H1 (cell line): ENCODE measurements around the gene SULT2B1. TPM values are rescaled to one million over a fixed set of nuclear protein-coding genes. Genes with fewer than 3 reads are reported as not detected.

Experiments used
- CEBPB ChIP-seq: IDR thresholded peaks from 2 replicates; pipeline ENCODE4 v1.6.1; 2012; ENCODE audit warnings: low read depth, low read length
- PHF8 ChIP-seq: fragments of 200-600 bp; sonication (generic); conservative IDR thresholded peaks from 2 replicates; pipeline ENCODE4 v1.7.1; 2012; ENCODE audit warnings: low read depth, mild to moderate bottlenecking, inconsistent platforms, low read length, moderate library complexity
- TEAD4 ChIP-seq: IDR thresholded peaks from 2 replicates; pipeline ENCODE4 v1.6.1; 2012; ENCODE audit warnings: low read depth, low read length, inconsistent platforms, mixed read lengths
- polyA plus RNA-seq, 7 experiments: library from polyadenylated mRNA; depleted of rRNA in 3 of 7; stranded (reverse) in 5 of 7; unstranded in 2 of 7; fragments of >200 nt in 5 of 7; fragments of 200-250 nt in 2 of 7; gene quantifications; 1 replicate in 5 of 7; 2 replicates in 1 of 7; 4 replicates in 1 of 7; pipeline versions ENCODE4 v1.2.1 to v1.2.3, GENCODE V29; 2011 to 2013; ENCODE audit warnings: missing spikeins in 2 of 7, mixed read lengths in 2 of 7
- total RNA-seq: library from RNA; stranded (reverse); fragmentation: NEBNext Ultra II Directional; extraction: Animal tissue kit (Norgen Biotek cat#: 25700); gene quantifications from 2 replicates; pipeline ENCODE4 v1.2.1, GENCODE V29; 2021
- TF ChIP-seq, protein P1 (sequence below): fragments of 300-600 bp; sonication (generic); IDR thresholded peaks from 2 replicates; pipeline ENCODE4 v1.7.1; 2012; ENCODE audit warnings: low read length, moderate library complexity, mild to moderate bottlenecking, inconsistent platforms; ENCODE audit not compliant: insufficient replicate concordance

SULT2B1 gene
- total and polyA plus RNA-seq, 2 of the 8 experiments (the other 6 are each of a cell fraction or from before 2014, with no cell fraction given), result 1.5 to 2.6 TPM

- TF ChIP-seq PHF8, result no peak
- no peak for TF ChIP-seq CEBPB
- TF ChIP-seq TEAD4, result no peak
- TF ChIP-seq, protein P1, sequence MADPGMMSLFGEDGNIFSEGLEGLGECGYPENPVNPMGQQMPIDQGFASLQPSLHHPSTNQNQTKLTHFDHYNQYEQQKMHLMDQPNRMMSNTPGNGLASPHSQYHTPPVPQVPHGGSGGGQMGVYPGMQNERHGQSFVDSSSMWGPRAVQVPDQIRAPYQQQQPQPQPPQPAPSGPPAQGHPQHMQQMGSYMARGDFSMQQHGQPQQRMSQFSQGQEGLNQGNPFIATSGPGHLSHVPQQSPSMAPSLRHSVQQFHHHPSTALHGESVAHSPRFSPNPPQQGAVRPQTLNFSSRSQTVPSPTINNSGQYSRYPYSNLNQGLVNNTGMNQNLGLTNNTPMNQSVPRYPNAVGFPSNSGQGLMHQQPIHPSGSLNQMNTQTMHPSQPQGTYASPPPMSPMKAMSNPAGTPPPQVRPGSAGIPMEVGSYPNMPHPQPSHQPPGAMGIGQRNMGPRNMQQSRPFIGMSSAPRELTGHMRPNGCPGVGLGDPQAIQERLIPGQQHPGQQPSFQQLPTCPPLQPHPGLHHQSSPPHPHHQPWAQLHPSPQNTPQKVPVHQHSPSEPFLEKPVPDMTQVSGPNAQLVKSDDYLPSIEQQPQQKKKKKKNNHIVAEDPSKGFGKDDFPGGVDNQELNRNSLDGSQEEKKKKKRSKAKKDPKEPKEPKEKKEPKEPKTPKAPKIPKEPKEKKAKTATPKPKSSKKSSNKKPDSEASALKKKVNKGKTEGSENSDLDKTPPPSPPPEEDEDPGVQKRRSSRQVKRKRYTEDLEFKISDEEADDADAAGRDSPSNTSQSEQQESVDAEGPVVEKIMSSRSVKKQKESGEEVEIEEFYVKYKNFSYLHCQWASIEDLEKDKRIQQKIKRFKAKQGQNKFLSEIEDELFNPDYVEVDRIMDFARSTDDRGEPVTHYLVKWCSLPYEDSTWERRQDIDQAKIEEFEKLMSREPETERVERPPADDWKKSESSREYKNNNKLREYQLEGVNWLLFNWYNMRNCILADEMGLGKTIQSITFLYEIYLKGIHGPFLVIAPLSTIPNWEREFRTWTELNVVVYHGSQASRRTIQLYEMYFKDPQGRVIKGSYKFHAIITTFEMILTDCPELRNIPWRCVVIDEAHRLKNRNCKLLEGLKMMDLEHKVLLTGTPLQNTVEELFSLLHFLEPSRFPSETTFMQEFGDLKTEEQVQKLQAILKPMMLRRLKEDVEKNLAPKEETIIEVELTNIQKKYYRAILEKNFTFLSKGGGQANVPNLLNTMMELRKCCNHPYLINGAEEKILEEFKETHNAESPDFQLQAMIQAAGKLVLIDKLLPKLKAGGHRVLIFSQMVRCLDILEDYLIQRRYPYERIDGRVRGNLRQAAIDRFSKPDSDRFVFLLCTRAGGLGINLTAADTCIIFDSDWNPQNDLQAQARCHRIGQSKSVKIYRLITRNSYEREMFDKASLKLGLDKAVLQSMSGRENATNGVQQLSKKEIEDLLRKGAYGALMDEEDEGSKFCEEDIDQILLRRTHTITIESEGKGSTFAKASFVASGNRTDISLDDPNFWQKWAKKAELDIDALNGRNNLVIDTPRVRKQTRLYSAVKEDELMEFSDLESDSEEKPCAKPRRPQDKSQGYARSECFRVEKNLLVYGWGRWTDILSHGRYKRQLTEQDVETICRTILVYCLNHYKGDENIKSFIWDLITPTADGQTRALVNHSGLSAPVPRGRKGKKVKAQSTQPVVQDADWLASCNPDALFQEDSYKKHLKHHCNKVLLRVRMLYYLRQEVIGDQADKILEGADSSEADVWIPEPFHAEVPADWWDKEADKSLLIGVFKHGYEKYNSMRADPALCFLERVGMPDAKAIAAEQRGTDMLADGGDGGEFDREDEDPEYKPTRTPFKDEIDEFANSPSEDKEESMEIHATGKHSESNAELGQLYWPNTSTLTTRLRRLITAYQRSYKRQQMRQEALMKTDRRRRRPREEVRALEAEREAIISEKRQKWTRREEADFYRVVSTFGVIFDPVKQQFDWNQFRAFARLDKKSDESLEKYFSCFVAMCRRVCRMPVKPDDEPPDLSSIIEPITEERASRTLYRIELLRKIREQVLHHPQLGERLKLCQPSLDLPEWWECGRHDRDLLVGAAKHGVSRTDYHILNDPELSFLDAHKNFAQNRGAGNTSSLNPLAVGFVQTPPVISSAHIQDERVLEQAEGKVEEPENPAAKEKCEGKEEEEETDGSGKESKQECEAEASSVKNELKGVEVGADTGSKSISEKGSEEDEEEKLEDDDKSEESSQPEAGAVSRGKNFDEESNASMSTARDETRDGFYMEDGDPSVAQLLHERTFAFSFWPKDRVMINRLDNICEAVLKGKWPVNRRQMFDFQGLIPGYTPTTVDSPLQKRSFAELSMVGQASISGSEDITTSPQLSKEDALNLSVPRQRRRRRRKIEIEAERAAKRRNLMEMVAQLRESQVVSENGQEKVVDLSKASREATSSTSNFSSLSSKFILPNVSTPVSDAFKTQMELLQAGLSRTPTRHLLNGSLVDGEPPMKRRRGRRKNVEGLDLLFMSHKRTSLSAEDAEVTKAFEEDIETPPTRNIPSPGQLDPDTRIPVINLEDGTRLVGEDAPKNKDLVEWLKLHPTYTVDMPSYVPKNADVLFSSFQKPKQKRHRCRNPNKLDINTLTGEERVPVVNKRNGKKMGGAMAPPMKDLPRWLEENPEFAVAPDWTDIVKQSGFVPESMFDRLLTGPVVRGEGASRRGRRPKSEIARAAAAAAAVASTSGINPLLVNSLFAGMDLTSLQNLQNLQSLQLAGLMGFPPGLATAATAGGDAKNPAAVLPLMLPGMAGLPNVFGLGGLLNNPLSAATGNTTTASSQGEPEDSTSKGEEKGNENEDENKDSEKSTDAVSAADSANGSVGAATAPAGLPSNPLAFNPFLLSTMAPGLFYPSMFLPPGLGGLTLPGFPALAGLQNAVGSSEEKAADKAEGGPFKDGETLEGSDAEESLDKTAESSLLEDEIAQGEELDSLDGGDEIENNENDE, result no peak
Observed at GRCh38 chr19:48551437-48552302, at the start of gene SULT2B1 (continued).
